SU-DHL-6 (cell line): ENCODE results near the gene PGC.
A peak's percentile ranks its signal among the peaks of the same experiment; 100 is the strongest.

Source experiments
- H2AFZ ChIP-seq: fragments of 200-600 bp; sonication (generic); 2 replicates; pipeline ENCODE4 v1.6.1; 2014; ENCODE audit warnings: low read depth, mild to moderate bottlenecking, moderate library complexity, mixed read lengths, antibody characterized with exemption, low read length; ENCODE audit not compliant: severe bottlenecking
- H3F3A ChIP-seq: fragments of 200-600 bp; shearing (Covaris generic); 2 replicates; pipeline ENCODE4 v1.6.0; 2016; ENCODE audit warnings: antibody characterized with exemption, mild to moderate bottlenecking; ENCODE audit not compliant: insufficient read depth
- H3K27ac ChIP-seq: fragments of 200-600 bp; sonication (generic); 2 replicates; pipeline ENCODE4 v1.5.1; 2016; ENCODE audit warnings: low read depth, mild to moderate bottlenecking, low read length, moderate library complexity, mixed read lengths
- H3K27me3 ChIP-seq: fragments of 200-600 bp; sonication (generic), shearing (Covaris generic); 2 replicates; pipeline ENCODE4 v1.6.0; 2014; ENCODE audit warnings: mild to moderate bottlenecking, low read length
- H3K36me3 ChIP-seq: fragments of 200-600 bp; sonication (generic); 2 replicates; pipeline ENCODE4 v1.6.1; 2014; ENCODE audit warnings: mild to moderate bottlenecking, low read length, mixed read lengths
- H3K4me2 ChIP-seq: fragments of 300-600, 200-600 bp; shearing (Covaris generic), sonication (generic); 2 replicates; pipeline ENCODE4 v1.6.0; 2014; ENCODE audit warnings: low read length, low read depth, mild to moderate bottlenecking; ENCODE audit not compliant: poor library complexity, severe bottlenecking
- H3K4me3 ChIP-seq: fragments of 200-600 bp; sonication (generic); 2 replicates; pipeline ENCODE4 v1.5.1; 2014; ENCODE audit warnings: antibody characterized with exemption, low read length, mild to moderate bottlenecking, mixed read lengths; ENCODE audit not compliant: insufficient read depth, poor library complexity, severe bottlenecking
- H3K79me2 ChIP-seq: fragments of 200-600 bp; sonication (generic); 2 replicates; pipeline ENCODE4 v1.6.1; 2014; ENCODE audit warnings: mild to moderate bottlenecking, low read length, moderate library complexity; ENCODE audit not compliant: insufficient read depth
- H3K9ac ChIP-seq: fragments of 200-600 bp; sonication (generic); 2 replicates; pipeline ENCODE4 v1.7.0; 2014; ENCODE audit warnings: mild to moderate bottlenecking, low read length
- H3K9me2 ChIP-seq: fragments of 200-600 bp; sonication (generic); replicated peaks from 2 replicates; pipeline ENCODE4 v1.6.1; 2014; ENCODE audit warnings: low read length; ENCODE audit not compliant: insufficient read depth
- H3K9me3 ChIP-seq: fragments of 200-600 bp; sonication (generic); 2 replicates; pipeline ENCODE4 v1.6.1; 2014; ENCODE audit warnings: low read length, mixed read lengths; ENCODE audit not compliant: insufficient read depth
- H4K20me1 ChIP-seq: fragments of 200-600 bp; sonication (generic); 2 replicates; pipeline ENCODE4 v1.6.1; 2014; ENCODE audit warnings: low read depth, mild to moderate bottlenecking, antibody characterized with exemption, low read length, moderate library complexity, mixed read lengths
- CTCF ChIP-seq: fragments of 200-600 bp; sonication (generic); IDR thresholded peaks from one replicate; pipeline ENCODE4 v1.5.1; 2017; ENCODE audit warnings: antibody characterized with exemption, mild to moderate bottlenecking, low read length, moderate library complexity; ENCODE audit not compliant: insufficient read depth, poor library complexity, severe bottlenecking
- EZH2phosphoT487 ChIP-seq: fragments of 200-600 bp; sonication (generic), shearing (Covaris generic); conservative IDR thresholded peaks from 2 replicates; pipeline ENCODE4 v1.6.1; 2018; ENCODE audit warnings: mild to moderate bottlenecking, antibody characterized with exemption, low read length, moderate library complexity, mixed read lengths

The PGC gene

GRCh38 chr6:41734666-41735426, 12.4 kb downstream of the PGC start:
- Histone ChIP-seq H3K79me2 (peaks cover 37% of the 10 kb centered on the region), H3K27me3 (no peaks in the 10 kb centered on the region), H3K9me2 (no peaks in the 10 kb centered on the region), H3K36me3 (no peaks in the 10 kb centered on the region), H3K9ac (peak overlapping the region; percentile 78), H3K27ac (peak overlapping the region; percentile 93), H4K20me1 (no peaks in the 10 kb centered on the region), H3K9me3 (no peaks in the 10 kb centered on the region), H3K4me2 (peak overlapping the region; percentile 74), H3F3A (peaks cover 21% of the 10 kb centered on the region), H2AFZ (peak overlapping the region; percentile 27), H3K4me3 (peak overlapping the region; percentile 61)
- TF ChIP-seq CTCF (no peak), EZH2phosphoT487 (no peak)

- H3K36me3 ChIP-seq, result no peaks in the 10 kb centered on the region
- H3F3A ChIP-seq, result peaks cover 28% of the 10 kb centered on the region
- H3K9ac ChIP-seq, result peak overlapping the region; percentile 78
- no peak overlapping the region for H2AFZ ChIP-seq
- H3K27me3 ChIP-seq, result no peaks in the 10 kb centered on the region
- peak overlapping the region; percentile 74 for H3K4me2 ChIP-seq
- TF ChIP-seq CTCF, result peak; percentile 11
- TF ChIP-seq EZH2phosphoT487, result no peak
- H3K27ac ChIP-seq, result peak overlapping the region; percentile 93
- H3K9me3 ChIP-seq, result no peaks in the 10 kb centered on the region
- H3K79me2 ChIP-seq, result peaks cover 46% of the 10 kb centered on the region
- no peaks in the 10 kb centered on the region for H4K20me1 ChIP-seq
- peak overlapping the region; percentile 61 for H3K4me3 ChIP-seq
- no peaks in the 10 kb centered on the region for H3K9me2 ChIP-seq
Measured at GRCh38 chr6:41733707-41734665, 13.2 kb downstream of the PGC start.

GRCh38 chr6:41733360-41733706, 13.9 kb downstream of the PGC start:
- Histone ChIP-seq H3K9me3 (no peaks in the 10 kb centered on the region), H3K36me3 (no peaks in the 10 kb centered on the region), H4K20me1 (no peaks in the 10 kb centered on the region), H3K27ac (peak overlapping the region; percentile 93), H3K27me3 (no peaks in the 10 kb centered on the region), H3F3A (peaks cover 28% of the 10 kb centered on the region), H3K4me2 (peak overlapping the region; percentile 74), H2AFZ (no peak overlapping the region), H3K4me3 (peak overlapping the region; percentile 61), H3K9ac (peak overlapping the region; percentile 78), H3K9me2 (no peaks in the 10 kb centered on the region), H3K79me2 (peaks cover 53% of the 10 kb centered on the region)
- TF ChIP-seq EZH2phosphoT487, result no peak
